Osteoblast (primary cell): ENCODE results near the gene GDF2. TPM values are rescaled to one million over a fixed set of nuclear protein-coding genes. Genes with fewer than 3 reads are reported as not detected.

ENCODE experiments used
- DNase-seq: peaks from one replicate; pipeline ENCODE4 v3.0.0; 2011; ENCODE audit warnings: low spot score, mixed read lengths; ENCODE audit not compliant: insufficient read length; ENCODE audit errors: missing footprints
- H2AFZ ChIP-seq: 2 replicates; pipeline ENCODE4 v1.6.0; 2011; ENCODE audit warnings: mild to moderate bottlenecking, low read length
- H3K27ac ChIP-seq: 2 replicates; pipeline ENCODE4 v1.5.1; 2011; ENCODE audit warnings: mild to moderate bottlenecking, low read depth, low read length, moderate library complexity
- H3K27me3 ChIP-seq: 2 replicates; pipeline ENCODE4 v1.6.0; 2012; ENCODE audit warnings: mild to moderate bottlenecking, control low read depth, inconsistent platforms, low read length, moderate library complexity; ENCODE audit not compliant: insufficient read depth
- H3K36me3 ChIP-seq: 2 replicates; pipeline ENCODE4 v1.5.1; 2011; ENCODE audit warnings: mild to moderate bottlenecking, low read length, control low read depth, moderate library complexity; ENCODE audit not compliant: insufficient read depth
- H3K4me1 ChIP-seq: 2 replicates; pipeline ENCODE4 v1.5.1; 2011; ENCODE audit warnings: mild to moderate bottlenecking, low read length, control low read depth, moderate library complexity; ENCODE audit not compliant: insufficient read depth
- H3K4me2 ChIP-seq: 2 replicates; pipeline ENCODE4 v1.6.0; 2011; ENCODE audit warnings: mild to moderate bottlenecking, low read length; ENCODE audit not compliant: insufficient read depth
- H3K4me3 ChIP-seq: fragments of 200-600 bp; sonication (generic); 3 replicates; pipeline ENCODE4 v1.5.1; 2012; ENCODE audit warnings: mild to moderate bottlenecking, low read length, inconsistent platforms; ENCODE audit not compliant: insufficient read depth
- H3K79me2 ChIP-seq: 2 replicates; pipeline ENCODE4 v1.6.0; 2012; ENCODE audit warnings: mild to moderate bottlenecking, low read length, control low read depth, inconsistent platforms; ENCODE audit not compliant: insufficient read depth
- H3K9me3 ChIP-seq: 2 replicates; pipeline ENCODE4 v1.5.1; 2011; ENCODE audit warnings: low read depth, low read length, control low read depth
- H4K20me1 ChIP-seq: 2 replicates; pipeline ENCODE4 v1.6.0; 2012; ENCODE audit warnings: mild to moderate bottlenecking, low read length, control low read depth; ENCODE audit not compliant: insufficient read depth
- CTCF ChIP-seq: IDR thresholded peaks from 2 replicates; pipeline ENCODE4 v1.5.1; 2011; ENCODE audit warnings: mild to moderate bottlenecking, low read depth, low read length, moderate library complexity; ENCODE audit errors: extremely low read depth
- total RNA-seq: library from RNA; depleted of rRNA; stranded (reverse); fragments of >200 nt; gene quantifications from 2 replicates; pipeline ENCODE4 v1.2.3, GENCODE V29; 2012

GDF2 gene
- total RNA-seq, 1 donor: not detected

DNA sequence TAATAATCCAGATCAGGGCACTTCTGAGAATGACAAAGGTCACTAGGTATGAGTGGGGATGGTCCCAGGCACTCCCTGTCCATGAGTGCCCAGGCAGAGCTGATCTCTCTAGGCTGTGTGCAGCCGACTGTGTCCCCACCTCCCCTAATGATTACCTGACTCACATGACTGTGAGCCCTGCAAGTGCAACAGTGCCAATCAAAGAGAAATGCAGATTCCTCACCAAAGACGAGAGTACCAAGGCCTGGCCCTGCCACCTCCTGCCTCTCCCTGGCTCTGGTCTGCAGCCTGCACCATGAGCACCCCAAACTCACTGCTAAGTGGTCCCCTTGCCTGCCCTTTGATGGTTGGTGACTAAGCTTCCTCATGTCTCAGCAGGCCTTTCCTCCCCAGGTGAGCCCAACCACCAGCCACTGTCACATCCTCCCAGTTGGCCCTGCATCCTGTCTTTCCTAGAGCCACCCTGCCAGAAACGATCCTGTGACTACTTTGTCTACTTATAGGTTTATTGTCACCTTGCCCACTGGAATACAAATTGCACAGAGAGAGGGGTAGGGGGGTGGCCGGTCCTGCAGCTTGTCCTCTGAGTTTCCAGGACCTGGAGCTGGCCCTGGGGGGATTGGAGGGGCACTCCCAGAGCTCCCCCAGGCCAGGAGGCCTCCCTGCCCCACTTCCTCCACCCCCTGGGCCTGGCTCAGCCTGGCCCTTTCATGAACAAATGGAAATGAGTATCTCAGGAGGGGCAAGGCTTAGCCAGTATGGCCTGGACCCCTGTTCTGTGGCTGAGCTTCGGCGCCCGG is 44.7 kb upstream of the GDF2 start:
- no peak for TF ChIP-seq CTCF
- Histone ChIP-seq H3K4me3 (no peak overlapping the region), H3K36me3 (no peaks in the 10 kb centered on the region), H3K9me3 (no peaks in the 10 kb centered on the region), H3K27me3 (peaks cover 4% of the 10 kb centered on the region), H3K4me1 (no peaks in the 10 kb centered on the region), H3K27ac (no peak overlapping the region), H4K20me1 (no peaks in the 10 kb centered on the region), H2AFZ (no peak overlapping the region), H3K4me2 (no peak overlapping the region), H3K79me2 (no peaks in the 10 kb centered on the region)
- no peak for DNase-seq

DNA sequence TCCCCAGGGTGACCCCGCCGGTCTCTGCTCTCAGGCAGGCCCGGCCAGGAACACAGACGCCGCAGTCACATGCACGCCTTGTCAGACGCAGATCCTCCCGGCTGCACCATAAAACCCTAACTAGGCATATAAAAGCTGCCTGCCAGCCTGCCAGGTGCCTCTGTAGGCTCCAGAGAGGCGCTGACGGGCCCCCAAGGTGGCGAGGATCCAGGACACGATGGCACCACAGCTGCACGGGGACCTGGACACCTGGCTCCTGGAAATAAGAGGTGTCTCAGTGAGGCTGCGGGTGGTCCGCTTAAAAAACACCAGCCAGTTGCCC is 44.1 kb upstream of the GDF2 start:
- no peak overlapping the region for H3K27ac ChIP-seq
- TF ChIP-seq CTCF: no peak
- no peak overlapping the region for H3K4me3 ChIP-seq
- no peaks in the 10 kb centered on the region for H3K4me1 ChIP-seq
- no peaks in the 10 kb centered on the region for H3K36me3 ChIP-seq
- H3K4me2 ChIP-seq: no peak overlapping the region
- no peaks in the 10 kb centered on the region for H3K79me2 ChIP-seq
- no peaks in the 10 kb centered on the region for H3K9me3 ChIP-seq
- H4K20me1 ChIP-seq: no peaks in the 10 kb centered on the region
- H2AFZ ChIP-seq: no peak overlapping the region
- no peak for DNase-seq
- H3K27me3 ChIP-seq: peaks cover 4% of the 10 kb centered on the region

DNA sequence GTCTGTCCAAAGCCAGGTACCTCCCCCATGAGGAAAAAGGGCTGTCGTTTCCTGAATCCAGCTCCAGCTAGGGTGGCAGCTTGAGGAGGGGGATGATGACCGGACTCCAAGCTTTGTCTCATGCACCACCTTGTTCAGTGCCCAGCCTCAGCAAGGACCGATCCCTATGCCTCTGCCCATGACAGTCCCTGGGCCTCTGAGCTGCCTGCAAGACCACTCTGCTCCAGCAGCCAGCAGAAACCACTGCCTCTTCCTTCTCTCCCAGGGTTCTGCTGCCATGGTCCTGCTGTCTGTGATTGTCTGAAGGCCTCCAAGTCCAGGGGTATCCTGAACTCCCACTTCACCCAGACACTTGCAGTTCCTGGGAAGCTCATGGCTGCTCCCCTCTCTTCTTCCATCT is 43.5 kb upstream of the GDF2 start:
- DNase-seq: no peak
- Histone ChIP-seq H4K20me1 (no peaks in the 10 kb centered on the region), H2AFZ (no peak overlapping the region), H3K4me3 (no peak overlapping the region), H3K4me1 (no peaks in the 10 kb centered on the region), H3K27ac (no peak overlapping the region), H3K79me2 (no peaks in the 10 kb centered on the region), H3K36me3 (no peaks in the 10 kb centered on the region), H3K27me3 (peaks cover 4% of the 10 kb centered on the region), H3K9me3 (no peaks in the 10 kb centered on the region), H3K4me2 (no peak overlapping the region)
- TF ChIP-seq CTCF: no peak

- no peak for TF ChIP-seq CTCF
- Histone ChIP-seq H3K79me2 (no peaks in the 10 kb centered on the region), H3K27me3 (peaks cover 4% of the 10 kb centered on the region), H4K20me1 (no peaks in the 10 kb centered on the region), H3K36me3 (no peaks in the 10 kb centered on the region), H3K4me3 (no peak overlapping the region), H3K27ac (no peak overlapping the region), H3K4me1 (no peaks in the 10 kb centered on the region), H3K9me3 (no peaks in the 10 kb centered on the region), H3K4me2 (no peak overlapping the region), H2AFZ (no peak overlapping the region)
- no peak for DNase-seq
Measured at GRCh38 chr10:47279276-47279675, 43.0 kb upstream of the GDF2 start.
